TTC549 (cell line): ENCODE results near the gene GM2A.
"Not testable (repeated sequence)": the region's sequence is repeated elsewhere in the genome, so short reads cannot be mapped to it uniquely, and the experiment has no call there.

Source experiments
- FAIRE-seq: peaks from 2 replicates; lab custom pipeline; 2012; peaks lifted over from hg19 to GRCh38; lab: Jason Lieb, UNC

The GM2A gene

DNA sequence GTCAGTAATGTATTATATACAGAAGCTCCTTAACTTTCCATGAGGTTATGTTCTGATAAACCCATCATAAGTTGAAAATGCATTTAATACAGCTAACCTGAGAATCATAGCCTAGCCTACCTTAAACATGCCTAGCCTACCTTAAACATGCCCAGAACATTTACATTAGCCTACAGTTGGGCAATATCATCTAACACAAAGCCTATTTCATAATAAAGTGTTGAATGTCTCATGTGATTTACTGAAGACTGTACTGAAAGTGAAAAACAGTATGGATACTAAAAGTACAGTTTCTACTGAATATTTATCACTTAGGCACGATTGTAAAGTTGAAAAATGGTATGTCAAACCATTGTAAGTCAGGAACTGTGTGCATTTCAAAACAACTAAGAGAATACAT is 1.6 kb downstream of the GM2A start:
- FAIRE-seq: no peak

DNA sequence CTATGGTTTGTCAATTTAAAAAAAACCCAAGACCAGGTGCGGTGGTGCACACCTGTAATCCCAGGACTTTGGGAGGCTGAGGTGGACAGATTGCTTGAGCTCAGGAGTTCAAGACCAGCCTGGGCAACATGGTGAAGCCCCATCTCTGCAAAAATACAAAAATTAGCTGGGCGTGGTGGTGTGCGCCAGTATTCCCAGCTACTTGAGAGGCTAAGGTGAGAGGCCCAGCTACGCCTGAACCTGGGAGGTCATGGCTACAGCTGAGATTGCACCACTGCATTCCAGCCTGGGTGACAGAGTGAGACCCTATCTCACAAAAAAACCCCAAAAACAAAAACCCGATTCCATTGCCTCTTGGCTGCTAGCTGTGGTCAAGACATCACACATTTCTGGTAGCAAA is 2.0 kb downstream of the GM2A start:
- FAIRE-seq: not testable (repeated sequence)

- no peak for FAIRE-seq
Measured at GRCh38 chr5:151255621-151256286, 2.8 kb downstream of the GM2A start.

- FAIRE-seq: no peak
Measured at GRCh38 chr5:151257731-151258181, 4.8 kb downstream of the GM2A start.

GRCh38 chr5:151258201-151258611 is 5.2 kb downstream of the GM2A start:
- FAIRE-seq: no peak

- no peak for FAIRE-seq
Measured at GRCh38 chr5:151258816-151259215, 5.8 kb downstream of the GM2A start.

- no peak for FAIRE-seq
Measured at GRCh38 chr5:151259931-151260330, 6.9 kb downstream of the GM2A start.

- no peak for FAIRE-seq
Measured at GRCh38 chr5:151262532-151262931, 9.5 kb downstream of the GM2A start.

- FAIRE-seq: no peak
Measured at GRCh38 chr5:151264113-151264512, 11.1 kb downstream of the GM2A start.

- FAIRE-seq: no peak
Measured at GRCh38 chr5:151267491-151268260, 14.7 kb downstream of the GM2A start.

- no peak for FAIRE-seq
Measured at GRCh38 chr5:151270599-151270998, 17.6 kb downstream of the GM2A start.

- FAIRE-seq: no peak
Measured at GRCh38 chr5:151271336-151271735, 18.4 kb downstream of the GM2A start.

GRCh38 chr5:151274666-151275065 is 21.7 kb downstream of the GM2A start:
- FAIRE-seq: no peak

GRCh38 chr5:151275803-151276202 is 22.8 kb downstream of the GM2A start:
- no peak for FAIRE-seq

DNA sequence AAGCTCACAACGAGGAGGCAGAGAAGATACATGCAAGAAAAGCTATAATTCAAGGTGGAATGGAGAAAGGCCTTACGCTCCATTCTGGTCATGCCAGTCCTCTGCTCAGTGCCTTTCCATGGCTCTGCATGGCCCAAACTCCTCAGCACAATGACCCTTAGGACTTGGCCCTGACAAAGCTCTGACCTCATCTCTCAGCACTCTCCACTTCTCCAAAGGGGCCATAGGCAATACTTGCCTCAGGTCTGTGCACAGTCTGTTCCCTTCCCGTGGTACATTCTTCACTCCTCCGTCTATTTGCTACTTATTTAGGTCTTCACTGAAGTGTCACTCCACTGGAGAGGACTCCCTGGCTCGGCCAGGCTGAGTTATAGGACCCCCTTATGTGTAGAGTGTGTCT is 25.9 kb downstream of the GM2A start:
- FAIRE-seq: no peak

DNA sequence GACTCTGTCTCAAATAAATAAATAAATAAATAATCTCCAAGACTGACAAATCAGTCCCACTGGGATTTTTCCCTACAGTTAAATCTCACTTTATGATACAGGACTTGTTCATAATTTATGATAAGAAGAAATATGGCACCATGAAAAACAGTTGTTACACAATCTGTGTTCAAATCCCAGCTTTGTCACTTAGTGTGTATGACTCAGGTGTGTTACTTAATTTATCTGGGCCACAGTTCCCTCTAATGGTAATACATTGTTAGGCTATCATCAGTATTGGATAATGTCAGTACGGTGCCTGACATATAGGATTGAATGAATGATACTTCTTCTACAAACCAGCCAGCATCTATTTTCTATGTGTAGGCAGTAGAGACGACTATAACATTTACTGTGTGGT is 27.5 kb downstream of the GM2A start:
- FAIRE-seq: no peak

GRCh38 chr5:151281001-151281639 is 28.1 kb downstream of the GM2A start:
- no peak for FAIRE-seq

- FAIRE-seq: no peak
Measured at GRCh38 chr5:151283120-151283825, 30.3 kb downstream of the GM2A start.

GRCh38 chr5:151284392-151284967 is 31.5 kb downstream of the GM2A start:
- no peak for FAIRE-seq

GRCh38 chr5:151285683-151286082 is 32.7 kb downstream of the GM2A start:
- no peak for FAIRE-seq

DNA sequence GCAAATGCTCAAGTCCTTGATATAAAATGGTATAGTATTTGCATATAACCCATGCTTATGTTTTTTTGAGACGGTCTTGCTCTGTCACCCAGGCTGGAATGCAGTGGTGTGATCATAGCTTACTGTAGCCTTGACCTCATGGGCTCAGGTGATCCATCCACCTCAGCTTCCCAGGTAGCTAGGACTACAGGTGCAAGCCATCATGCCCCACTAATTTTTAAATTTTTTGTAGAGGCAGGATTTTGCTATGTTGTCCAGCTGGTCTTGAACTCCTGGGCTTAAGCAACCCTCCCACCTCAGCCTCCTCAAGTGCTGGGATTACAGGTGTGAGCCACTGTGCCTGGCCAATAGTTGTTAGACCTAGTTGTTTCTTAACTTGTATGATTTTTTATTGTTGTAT is 33.3 kb downstream of the GM2A start:
- no peak for FAIRE-seq

GRCh38 chr5:151288180-151288579 is 35.2 kb downstream of the GM2A start:
- FAIRE-seq: no peak
